Right lobe of liver (tissue), 4 donors: ENCODE data around the gene FBXL13.

Experiments used
- CTCF ChIP-seq, 4 donors: fragments of 200-600 bp in 3 of 4; fragments of 450-650 bp in 1 of 4; IDR thresholded peaks; one replicate each; pipeline versions ENCODE4 v1.5.1 to v1.8.0; 2016 to 2022; ENCODE audit warnings: antibody characterized with exemption in 4 of 4, mild to moderate bottlenecking in 2 of 4
- POLR2A ChIP-seq: fragments of 450-650 bp; IDR thresholded peaks from one replicate; pipeline ENCODE4 v1.6.1; 2017; ENCODE audit warnings: antibody characterized with exemption, mild to moderate bottlenecking
- donor health status: DM: no; HTN: no; CAD: no.
- donor health status: DM: no; HTN: no; CAD: no.
- donor health status: DM: no; HTN: yes; CAD: no.

GRCh38 chr7:103080923-103081322 is 6.3 kb upstream of the FBXL13 start:
- TF ChIP-seq CTCF (IDR thresholded peaks at IDR 0.05) (no peak), POLR2A (no peak)
